NT2/D1 (cell line): ENCODE measurements around the gene CRISPLD2.

Experiments used
- DNase-seq: peaks from one replicate; pipeline ENCODE4 v3.0.0-alpha.2; 2011; ENCODE audit warnings: low read depth, low spot score
- H3K27me3 ChIP-seq: 2 replicates; pipeline ENCODE4 v1.6.0; 2011; ENCODE audit warnings: mild to moderate bottlenecking; ENCODE audit not compliant: insufficient read length, insufficient read depth
- H3K36me3 ChIP-seq: 2 replicates; pipeline ENCODE4 v1.6.1; 2011; ENCODE audit warnings: mild to moderate bottlenecking, low read length, mixed read lengths; ENCODE audit not compliant: insufficient read depth, insufficient read length
- H3K4me1 ChIP-seq: 2 replicates; pipeline ENCODE4 v1.5.1; 2011; ENCODE audit not compliant: insufficient read depth, insufficient read length
- H3K4me3 ChIP-seq: 2 replicates; pipeline ENCODE4 v1.5.1; 2011; ENCODE audit warnings: low read depth; ENCODE audit not compliant: insufficient read length
- H3K9ac ChIP-seq: 2 replicates; pipeline ENCODE4 v1.6.0; 2011; ENCODE audit warnings: low read depth; ENCODE audit not compliant: insufficient read length
- H3K9me3 ChIP-seq: 2 replicates; pipeline ENCODE4 v1.5.1; 2011; ENCODE audit warnings: mild to moderate bottlenecking, low read length; ENCODE audit not compliant: insufficient read depth
- SUZ12 ChIP-seq: IDR thresholded peaks from 2 replicates; pipeline ENCODE4 v1.6.1; 2011; ENCODE audit not compliant: insufficient read length, insufficient read depth; ENCODE audit errors: extremely low read depth
- YY1 ChIP-seq: IDR thresholded peaks from 2 replicates; pipeline ENCODE4 v1.6.1; 2011; ENCODE audit not compliant: insufficient read length, insufficient read depth
- ZNF274 ChIP-seq: IDR thresholded peaks from 2 replicates; pipeline ENCODE4 v1.6.1; 2011; ENCODE audit warnings: mild to moderate bottlenecking, low read depth, low read length

The CRISPLD2 gene

DNA sequence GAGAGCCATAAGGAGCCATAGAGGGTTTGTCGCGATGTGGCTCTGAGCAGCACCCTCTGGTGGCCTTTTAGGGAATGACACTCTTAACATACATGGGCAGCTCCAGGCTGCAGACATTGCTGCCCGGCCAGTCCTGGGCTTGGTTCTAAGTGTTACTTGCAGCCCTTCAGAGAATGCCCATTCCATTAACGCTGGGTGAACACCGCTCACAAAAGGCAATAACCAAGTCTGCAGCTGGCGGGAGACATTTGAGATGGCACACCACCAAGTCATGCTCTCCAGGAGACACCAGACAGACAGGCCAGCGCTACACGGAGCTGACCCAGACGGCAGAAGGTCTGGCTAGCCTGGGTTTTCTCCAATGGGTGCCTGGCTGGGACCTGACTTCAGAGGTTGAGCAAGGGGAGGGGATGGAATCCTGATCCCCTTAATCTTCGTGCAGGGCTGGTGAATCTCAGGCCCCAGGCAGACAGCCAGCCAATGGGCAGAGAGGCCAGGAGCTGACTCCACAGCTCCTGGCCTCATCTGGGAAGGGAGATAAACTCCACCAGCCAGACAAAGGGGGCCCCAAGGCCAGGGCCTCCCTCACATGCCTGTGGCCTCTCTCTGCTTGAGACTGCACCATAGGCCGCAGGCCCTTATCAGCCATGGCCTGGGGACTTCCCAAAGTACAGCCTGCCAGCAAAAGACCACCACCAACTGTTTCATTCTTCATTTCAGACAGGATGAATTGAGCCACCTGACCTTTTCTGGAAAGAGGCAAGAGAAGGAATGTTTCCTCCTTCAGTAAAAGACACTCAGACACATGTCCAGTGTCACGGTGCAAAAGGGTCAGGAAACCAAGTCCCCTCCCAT, 132.8 kb downstream of the CRISPLD2 start:
- no peak overlapping the region for H3K9ac ChIP-seq
- DNase-seq = peak; percentile 81
- H3K4me3 ChIP-seq = no peak overlapping the region
- TF ChIP-seq SUZ12 = no peak
- TF ChIP-seq YY1 = no peak
- no peak for TF ChIP-seq ZNF274
- H3K27me3 ChIP-seq = no peaks in the 10 kb centered on the region
- H3K9me3 ChIP-seq = peaks cover 5% of the 10 kb centered on the region; the same call in 1 of the 2 replicates
- H3K4me1 ChIP-seq = peaks cover 10% of the 10 kb centered on the region
- H3K36me3 ChIP-seq = no peaks in the 10 kb centered on the region

DNA sequence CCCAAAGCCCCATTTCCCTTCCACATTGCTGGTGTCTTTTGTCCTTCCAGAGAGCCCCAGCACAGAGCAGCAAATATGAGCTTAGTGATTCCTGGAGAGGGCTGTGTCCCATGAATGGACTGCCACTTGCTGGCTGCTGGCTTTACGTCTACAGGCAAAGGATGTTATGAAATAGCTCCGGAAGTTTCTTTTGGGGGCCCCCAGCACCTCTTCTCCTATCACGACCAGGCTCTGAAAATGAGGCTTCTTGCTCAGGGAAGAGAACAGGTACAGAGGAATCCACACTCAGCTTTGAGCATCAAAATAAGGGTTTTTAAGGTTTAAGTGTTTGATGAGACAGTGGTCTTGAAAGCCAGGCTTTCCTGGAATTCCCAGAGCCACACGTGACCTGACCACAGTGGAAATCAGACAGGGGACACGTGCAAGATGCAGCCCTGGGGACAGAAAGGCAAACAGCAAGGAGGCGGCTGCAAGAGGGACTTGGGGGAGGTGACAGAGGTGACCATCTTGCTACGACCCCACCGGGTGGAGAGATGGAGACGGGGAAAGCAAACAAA, 133.5 kb downstream of the CRISPLD2 start:
- H3K9ac ChIP-seq = no peak overlapping the region
- H3K9me3 ChIP-seq = peaks cover 5% of the 10 kb centered on the region; the same call in 1 of the 2 replicates
- no peaks in the 10 kb centered on the region for H3K27me3 ChIP-seq
- no peak overlapping the region for H3K4me3 ChIP-seq
- DNase-seq = no peak
- H3K36me3 ChIP-seq = no peaks in the 10 kb centered on the region
- TF ChIP-seq ZNF274 (no peak), SUZ12 (no peak), YY1 (no peak)
- peaks cover 10% of the 10 kb centered on the region for H3K4me1 ChIP-seq

GRCh38 chr16:84955427-84955826, 135.6 kb downstream of the CRISPLD2 start:
- no peak for DNase-seq
- Histone ChIP-seq H3K4me1 (peaks cover 8% of the 10 kb centered on the region), H3K27me3 (no peaks in the 10 kb centered on the region), H3K9me3 (peaks cover 5% of the 10 kb centered on the region; the same call in 1 of the 2 replicates), H3K36me3 (no peaks in the 10 kb centered on the region), H3K9ac (no peak overlapping the region), H3K4me3 (no peak overlapping the region)
- no peak for TF ChIP-seq SUZ12
- no peak for TF ChIP-seq YY1
- no peak for TF ChIP-seq ZNF274

GRCh38 chr16:84957192-84957591, 137.4 kb downstream of the CRISPLD2 start:
- H3K27me3 ChIP-seq = no peaks in the 10 kb centered on the region
- no peak for TF ChIP-seq YY1
- TF ChIP-seq ZNF274 = no peak
- no peak for TF ChIP-seq SUZ12
- no peak overlapping the region for H3K9ac ChIP-seq
- no peak overlapping the region for H3K4me3 ChIP-seq
- DNase-seq = no peak
- H3K9me3 ChIP-seq = no peaks in the 10 kb centered on the region
- H3K36me3 ChIP-seq = no peaks in the 10 kb centered on the region
- peaks cover 10% of the 10 kb centered on the region for H3K4me1 ChIP-seq

GRCh38 chr16:84957792-84958191, 138.0 kb downstream of the CRISPLD2 start:
- Histone ChIP-seq H3K36me3 (no peaks in the 10 kb centered on the region), H3K9ac (no peak overlapping the region), H3K27me3 (no peaks in the 10 kb centered on the region), H3K4me1 (peaks cover 6% of the 10 kb centered on the region), H3K9me3 (no peaks in the 10 kb centered on the region), H3K4me3 (no peak overlapping the region)
- TF ChIP-seq ZNF274 (no peak), YY1 (no peak), SUZ12 (no peak)
- no peak for DNase-seq
